Peyer's patch (tissue), 4 donors: ENCODE results near the gene PKNOX2. TPM values are rescaled to one million over a fixed set of nuclear protein-coding genes. Genes with fewer than 3 reads are reported as not detected.

ENCODE experiments used
- DNase-seq, 3 donors: peaks; one replicate each; pipeline ENCODE4 v3.0.0-alpha.2; 2017 to 2019
- H3K27ac ChIP-seq, 4 donors: fragments of 200-600 bp; sonication (generic); one replicate each; pipeline ENCODE4 v1.5.1; 2016 to 2019
- H3K27me3 ChIP-seq, 2 donors: fragments of 200-600 bp; sonication (generic); one replicate each; pipeline ENCODE4 v1.5.1; 2019
- H3K36me3 ChIP-seq, 3 donors: fragments of 200-600 bp; sonication (generic); one replicate each; pipeline ENCODE4 v1.5.1; 2016 to 2019
- H3K4me1 ChIP-seq, 4 donors: fragments of 200-600 bp; sonication (generic); one replicate each; pipeline ENCODE4 v1.5.1; 2016 to 2019
- H3K4me3 ChIP-seq, 4 donors: fragments of 200-600 bp; sonication (generic); 1 replicate in 3 of 4; 2 replicates in 1 of 4; pipeline ENCODE4 v1.5.1; 2016 to 2019; ENCODE audit warnings: mild to moderate bottlenecking in 1 of 4
- H3K9me3 ChIP-seq, 4 donors: fragments of 200-600 bp; sonication (generic); one replicate each; pipeline ENCODE4 v1.5.1; 2016 to 2019; ENCODE audit warnings: mild to moderate bottlenecking in 1 of 4
- POLR2A ChIP-seq, 2 donors: fragments of 450-650 bp; IDR thresholded peaks; one replicate each; pipeline ENCODE4 v1.5.1; 2017; ENCODE audit warnings: antibody characterized with exemption in 2 of 2, mild to moderate bottlenecking in 2 of 2, moderate library complexity in 2 of 2
- total RNA-seq, 4 donors: library from RNA; depleted of rRNA; stranded (reverse); fragments of >200 nt; gene quantifications; one replicate each; pipeline ENCODE4 v1.1.0, GENCODE V29; 2016
- TF ChIP-seq, protein P1 (sequence below), 6 experiments: fragments of 450-650 bp in 4 of 6; fragments of 200-600 bp in 2 of 6; sonication (generic) in 1 of 6; IDR thresholded peaks; one replicate each; pipeline ENCODE4 v1.5.1; 2017 to 2019; ENCODE audit warnings: antibody characterized with exemption in 6 of 6, mild to moderate bottlenecking in 3 of 6, moderate library complexity in 1 of 6

The PKNOX2 gene
- total RNA-seq, 4 donors from 2014 or later, result 1.4 to 8.3 TPM; not detected in 2

DNA sequence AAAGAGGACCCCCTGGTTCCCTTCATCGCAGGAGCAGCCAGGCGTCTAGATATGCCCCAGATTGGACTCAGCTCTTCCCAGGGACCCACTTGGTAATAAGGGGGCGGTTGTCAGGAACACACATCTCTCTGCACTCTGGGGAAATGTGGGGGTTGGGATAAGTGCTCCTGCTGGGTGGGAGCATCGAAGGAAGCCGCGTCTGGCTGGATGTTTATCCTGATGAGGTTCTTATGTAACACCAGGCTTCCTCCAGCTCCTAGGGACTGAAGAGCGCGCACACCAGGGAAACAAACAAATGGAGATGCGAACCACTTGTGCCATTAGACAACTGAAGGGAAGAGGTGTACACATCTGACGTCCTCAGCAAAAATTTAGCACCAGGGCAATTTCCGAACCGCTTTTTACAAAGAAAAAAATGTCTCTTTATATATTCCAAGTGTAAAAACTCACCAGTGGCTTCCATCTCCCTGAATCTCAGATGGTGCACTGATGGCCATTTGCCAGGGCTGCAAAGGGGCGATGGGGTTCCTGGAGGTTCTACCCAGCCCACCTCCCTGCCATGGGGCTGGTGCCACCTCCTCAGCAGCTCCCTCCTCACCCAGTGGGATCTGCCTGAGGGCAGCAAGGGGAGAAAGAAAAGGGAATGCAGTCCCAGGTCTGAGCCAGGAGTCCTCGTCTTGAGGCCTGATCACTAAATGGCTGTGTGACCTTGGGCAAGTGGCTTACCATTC lies 89.4 kb downstream of the PKNOX2 start:
- TF ChIP-seq POLR2A (IDR thresholded peaks at IDR 0.05), result no peak
- TF ChIP-seq, protein P1, sequence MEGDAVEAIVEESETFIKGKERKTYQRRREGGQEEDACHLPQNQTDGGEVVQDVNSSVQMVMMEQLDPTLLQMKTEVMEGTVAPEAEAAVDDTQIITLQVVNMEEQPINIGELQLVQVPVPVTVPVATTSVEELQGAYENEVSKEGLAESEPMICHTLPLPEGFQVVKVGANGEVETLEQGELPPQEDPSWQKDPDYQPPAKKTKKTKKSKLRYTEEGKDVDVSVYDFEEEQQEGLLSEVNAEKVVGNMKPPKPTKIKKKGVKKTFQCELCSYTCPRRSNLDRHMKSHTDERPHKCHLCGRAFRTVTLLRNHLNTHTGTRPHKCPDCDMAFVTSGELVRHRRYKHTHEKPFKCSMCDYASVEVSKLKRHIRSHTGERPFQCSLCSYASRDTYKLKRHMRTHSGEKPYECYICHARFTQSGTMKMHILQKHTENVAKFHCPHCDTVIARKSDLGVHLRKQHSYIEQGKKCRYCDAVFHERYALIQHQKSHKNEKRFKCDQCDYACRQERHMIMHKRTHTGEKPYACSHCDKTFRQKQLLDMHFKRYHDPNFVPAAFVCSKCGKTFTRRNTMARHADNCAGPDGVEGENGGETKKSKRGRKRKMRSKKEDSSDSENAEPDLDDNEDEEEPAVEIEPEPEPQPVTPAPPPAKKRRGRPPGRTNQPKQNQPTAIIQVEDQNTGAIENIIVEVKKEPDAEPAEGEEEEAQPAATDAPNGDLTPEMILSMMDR (IDR thresholded peaks at IDR 0.05), result no peak
- Histone ChIP-seq H3K36me3 (no peaks in the 10 kb centered on the region), H3K4me1 (peaks cover 0 to 3% (median 0%) of the 10 kb centered on the region in 4 donors), H3K27me3 (no peaks in the 10 kb centered on the region), H3K4me3 (no peak overlapping the region), H3K27ac (peak overlapping the region in 3 of 4 donors; percentile 27 to 39 (median 39)), H3K9me3 (no peaks in the 10 kb centered on the region)
- DNase-seq, result no peak

DNA sequence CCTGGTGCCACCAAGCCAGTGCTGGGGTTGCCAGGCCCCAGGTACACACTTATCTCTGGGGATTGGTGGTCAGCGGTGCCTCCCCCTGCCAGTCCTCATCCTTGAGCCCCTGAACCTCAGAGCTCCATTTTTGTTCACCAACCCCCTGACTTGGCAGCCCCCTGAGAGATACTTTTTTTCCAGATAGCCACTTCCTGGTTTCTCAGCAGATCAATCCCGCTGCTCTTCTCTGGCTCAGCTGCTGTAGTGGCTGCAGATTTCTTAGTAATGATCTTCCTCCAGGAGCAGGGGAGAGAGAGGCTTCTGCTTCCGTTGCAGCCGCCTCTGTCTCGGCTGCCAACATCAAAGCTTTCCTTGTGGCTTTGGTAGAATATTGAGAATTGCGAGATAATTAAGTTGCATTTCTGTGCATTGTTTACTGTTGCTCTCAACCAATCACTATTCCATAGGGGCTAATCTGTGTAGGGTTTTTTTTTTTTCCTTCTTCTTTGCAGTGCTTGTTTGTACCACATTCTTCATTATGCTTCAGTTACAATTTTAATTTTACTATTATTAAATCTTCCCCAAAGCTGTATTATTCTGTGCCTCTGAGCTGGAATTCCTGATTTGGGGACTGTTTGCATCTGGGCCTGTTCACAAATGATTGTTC lies 92.1 kb downstream of the PKNOX2 start:
- TF ChIP-seq, protein P1 (IDR thresholded peaks at IDR 0.05), result no peak
- no peak for TF ChIP-seq POLR2A (IDR thresholded peaks at IDR 0.05)
- H3K27me3 ChIP-seq, result no peaks in the 10 kb centered on the region
- peaks cover 0 to 3% (median 0%) of the 10 kb centered on the region in 4 donors for H3K4me1 ChIP-seq
- H3K9me3 ChIP-seq, result no peaks in the 10 kb centered on the region
- H3K36me3 ChIP-seq, result no peaks in the 10 kb centered on the region
- no peak overlapping the region for H3K4me3 ChIP-seq
- DNase-seq, result no peak
- peak overlapping the region in 2 of 4 donors; percentile 17 to 39 for H3K27ac ChIP-seq

DNA sequence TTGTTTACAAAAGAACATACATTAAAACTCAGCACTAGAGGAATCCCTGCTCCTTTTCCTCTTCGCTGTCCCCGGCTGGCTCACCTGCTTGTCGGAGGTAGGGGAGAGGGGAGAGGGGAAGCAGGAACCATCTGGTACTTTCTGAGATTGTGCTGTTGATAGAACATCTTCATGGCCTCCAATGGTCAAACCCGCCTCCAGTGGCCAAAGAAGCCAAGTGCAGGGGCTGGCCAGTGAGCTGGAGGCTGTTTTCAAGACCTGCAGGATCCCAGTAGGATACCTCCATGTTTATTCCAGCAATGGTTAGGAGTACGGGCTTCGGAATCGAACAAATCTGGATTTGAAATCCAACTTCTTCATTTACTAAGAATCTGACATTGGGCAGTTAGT lies 92.6 kb downstream of the PKNOX2 start:
- Histone ChIP-seq H3K36me3 (no peaks in the 10 kb centered on the region), H3K4me1 (peaks cover 0 to 3% (median under 1%) of the 10 kb centered on the region in 4 donors), H3K27ac (no peak overlapping the region), H3K4me3 (no peak overlapping the region), H3K27me3 (no peaks in the 10 kb centered on the region), H3K9me3 (no peaks in the 10 kb centered on the region)
- no peak for DNase-seq
- no peak for TF ChIP-seq POLR2A (IDR thresholded peaks at IDR 0.05)
- TF ChIP-seq, protein P1 (IDR thresholded peaks at IDR 0.05), result no peak

DNA sequence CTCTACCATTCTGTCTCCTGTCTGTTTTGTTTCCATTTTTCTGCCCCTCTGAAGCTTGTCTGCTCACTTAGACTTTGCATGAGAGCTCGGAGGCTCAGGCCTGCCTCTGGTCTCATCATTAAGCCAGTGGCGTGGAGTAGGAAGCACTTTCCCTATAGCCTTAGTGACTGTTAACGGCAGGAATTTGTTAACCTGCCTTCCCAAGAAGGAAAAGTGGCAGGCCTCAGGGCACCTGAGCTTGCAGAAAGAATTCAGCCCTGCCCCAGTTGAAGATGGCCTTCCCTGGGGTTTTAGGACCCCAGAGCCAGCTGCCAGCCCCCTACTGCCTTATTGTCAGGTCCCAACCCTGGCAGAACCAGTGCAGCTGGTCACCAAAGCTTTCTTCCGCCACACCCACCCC lies 93.2 kb downstream of the PKNOX2 start:
- TF ChIP-seq, protein P1 (IDR thresholded peaks at IDR 0.05), result no peak
- no peak for TF ChIP-seq POLR2A (IDR thresholded peaks at IDR 0.05)
- Histone ChIP-seq H3K4me3 (no peak overlapping the region), H3K9me3 (no peaks in the 10 kb centered on the region), H3K27ac (no peak overlapping the region), H3K27me3 (no peaks in the 10 kb centered on the region), H3K4me1 (peaks cover 0 to 7% (median 2%) of the 10 kb centered on the region in 4 donors), H3K36me3 (no peaks in the 10 kb centered on the region)
- DNase-seq, result no peak

DNA sequence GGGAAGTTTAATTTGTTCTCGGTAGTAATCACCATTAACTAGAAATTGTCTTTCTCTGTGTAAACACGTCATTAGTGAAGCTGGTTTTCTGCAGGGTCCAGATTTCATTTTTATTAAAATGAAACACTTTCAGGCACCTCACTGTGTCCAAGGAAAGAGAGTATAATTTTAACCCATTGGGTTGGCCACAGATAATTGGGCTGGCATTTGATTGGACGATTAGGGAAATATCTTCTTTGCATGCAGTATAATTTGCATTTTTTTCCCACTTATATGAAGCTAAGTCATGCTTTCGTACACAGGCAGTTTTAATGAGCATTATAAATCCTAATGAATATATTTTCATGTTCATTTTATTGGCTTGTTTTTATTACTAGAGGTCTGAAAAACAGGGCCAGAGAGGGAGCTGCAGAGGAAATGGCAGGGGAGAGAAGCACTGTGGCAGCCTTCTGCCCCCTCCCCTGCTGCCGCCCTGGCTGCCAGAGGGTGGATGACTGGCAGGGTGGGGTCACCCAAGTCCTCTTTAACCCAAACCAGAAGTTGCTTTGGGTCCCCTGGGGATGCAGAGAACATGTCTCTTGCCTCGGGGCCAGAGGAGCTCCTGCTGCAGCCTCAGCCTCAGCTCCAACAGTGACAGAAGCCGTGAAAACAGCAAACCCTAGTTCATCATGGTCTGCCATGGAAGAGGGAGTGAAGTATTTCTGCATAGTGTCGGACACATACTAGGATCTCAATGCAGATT lies 93.9 kb downstream of the PKNOX2 start:
- Histone ChIP-seq H3K27me3 (no peaks in the 10 kb centered on the region), H3K9me3 (no peaks in the 10 kb centered on the region), H3K36me3 (no peaks in the 10 kb centered on the region), H3K4me1 (peaks cover 0 to 11% (median under 1%) of the 10 kb centered on the region in 4 donors), H3K27ac (no peak overlapping the region), H3K4me3 (no peak overlapping the region)
- TF ChIP-seq, protein P1 (IDR thresholded peaks at IDR 0.05), result no peak
- no peak for TF ChIP-seq POLR2A (IDR thresholded peaks at IDR 0.05)
- no peak for DNase-seq
